Amniotic epithelial cell (primary cell): ENCODE results near the gene PELI2.

Experiments used
- DNase-seq: peaks from one replicate; pipeline ENCODE4 v3.0.0-alpha.2; 2010; ENCODE audit warnings: low read depth

PELI2 gene

GRCh38 chr14:56119201-56119981 lies 1.2 kb downstream of the PELI2 start:
- DNase-seq = peak; percentile 29

- DNase-seq = peak; percentile 21
Observed at GRCh38 chr14:56120091-56120691, 2.0 kb downstream of the PELI2 start.

GRCh38 chr14:56121816-56122215 lies 3.6 kb downstream of the PELI2 start:
- no peak for DNase-seq

- no peak for DNase-seq
Observed at GRCh38 chr14:56122301-56122700, 4.1 kb downstream of the PELI2 start.

GRCh38 chr14:56124327-56124726 lies 6.1 kb downstream of the PELI2 start:
- no peak for DNase-seq

GRCh38 chr14:56125772-56126636 lies 7.8 kb downstream of the PELI2 start:
- no peak for DNase-seq

- DNase-seq = no peak
Observed at GRCh38 chr14:56126637-56126913, 8.4 kb downstream of the PELI2 start.

- no peak for DNase-seq
Observed at GRCh38 chr14:56127156-56127555, 8.9 kb downstream of the PELI2 start.

- DNase-seq = no peak
Observed at GRCh38 chr14:56129092-56129491, 10.9 kb downstream of the PELI2 start.

GRCh38 chr14:56129933-56130332 lies 11.7 kb downstream of the PELI2 start:
- DNase-seq = no peak

- no peak for DNase-seq
Observed at GRCh38 chr14:56131004-56131864, 13.0 kb downstream of the PELI2 start.

- DNase-seq = no peak
Observed at GRCh38 chr14:56131865-56132833, 13.9 kb downstream of the PELI2 start.

GRCh38 chr14:56133547-56133946 lies 15.3 kb downstream of the PELI2 start:
- no peak for DNase-seq

GRCh38 chr14:56135001-56135400 lies 16.8 kb downstream of the PELI2 start:
- DNase-seq = no peak

- DNase-seq = no peak
Observed at GRCh38 chr14:56135668-56136067, 17.5 kb downstream of the PELI2 start.

- no peak for DNase-seq
Observed at GRCh38 chr14:56136571-56137452, 18.6 kb downstream of the PELI2 start.

GRCh38 chr14:56137453-56137807 lies 19.2 kb downstream of the PELI2 start:
- DNase-seq = no peak

- DNase-seq = no peak
Observed at GRCh38 chr14:56137849-56138248, 19.6 kb downstream of the PELI2 start.

GRCh38 chr14:56138928-56139327 lies 20.7 kb downstream of the PELI2 start:
- DNase-seq = no peak

GRCh38 chr14:56142314-56142713 lies 24.1 kb downstream of the PELI2 start:
- DNase-seq = no peak
